Spleen (tissue), 11 donors: ENCODE measurements around the gene CSN2. TPM values are rescaled to one million over a fixed set of nuclear protein-coding genes. Genes with fewer than 3 reads are reported as not detected.

Experiments used
- DNase-seq: peaks from one replicate; pipeline ENCODE4 v3.0.0-alpha.2; 2020
- H3K27ac ChIP-seq, 8 donors: fragments of 200-600 bp; sonication (generic) in 7 of 8; 1 replicate in 4 of 8; 2 replicates in 4 of 8; pipeline versions ENCODE4 v1.5.0 to v1.8.0; 2016 to 2021; ENCODE audit warnings: inconsistent platforms in 4 of 8, mild to moderate bottlenecking in 4 of 8, moderate library complexity in 1 of 8
- H3K27me3 ChIP-seq, 7 donors: fragments of 200-600 bp; sonication (generic) in 6 of 7; replicated peaks in 1 of 7; 1 replicate in 4 of 7; 2 replicates in 3 of 7; pipeline versions ENCODE4 v1.5.0 to v1.8.0; 2016 to 2021; ENCODE audit warnings: inconsistent platforms in 3 of 7, mild to moderate bottlenecking in 1 of 7
- H3K36me3 ChIP-seq, 6 donors: fragments of 200-600 bp; sonication (generic) in 5 of 6; 1 replicate in 4 of 6; 2 replicates in 2 of 6; pipeline versions ENCODE4 v1.5.0 to v1.8.0; 2016 to 2021; ENCODE audit warnings: inconsistent platforms in 2 of 6
- H3K4me1 ChIP-seq, 6 donors: fragments of 200-600 bp; sonication (generic) in 5 of 6; 1 replicate in 3 of 6; 2 replicates in 3 of 6; pipeline versions ENCODE4 v1.5.0 to v1.8.0; 2016 to 2021; ENCODE audit warnings: inconsistent platforms in 3 of 6
- H3K4me3 ChIP-seq, 8 donors: fragments of 200-600 bp; sonication (generic) in 7 of 8; 1 replicate in 4 of 8; 2 replicates in 4 of 8; pipeline versions ENCODE4 v1.5.0 to v1.8.0; 2016 to 2021; ENCODE audit warnings: inconsistent platforms in 4 of 8, mild to moderate bottlenecking in 4 of 8, moderate library complexity in 2 of 8
- H3K9me3 ChIP-seq, 8 donors: fragments of 200-600 bp; sonication (generic) in 7 of 8; 1 replicate in 4 of 8; 2 replicates in 4 of 8; pipeline versions ENCODE4 v1.5.0 to v1.8.0; 2016 to 2021; ENCODE audit warnings: inconsistent platforms in 4 of 8
- POLR2A ChIP-seq, 3 donors: fragments of 450-650 bp; IDR thresholded peaks; one replicate each; pipeline ENCODE4 v1.5.1; 2017; ENCODE audit warnings: antibody characterized with exemption in 3 of 3, mild to moderate bottlenecking in 1 of 3
- POLR2AphosphoS5 ChIP-seq, 3 donors: sonication (generic); formaldehyde crosslinking; IDR thresholded peaks; one replicate each; pipeline ENCODE4 v1.5.1; 2017; ENCODE audit warnings: antibody characterized with exemption in 3 of 3
- WGBS, 5 donors: extraction: QIAGEN DNeasy Blood & Tissue Kit in 3 of 5; methylation state at CpG; one replicate each; pipeline versions ENCODE4 v1.1.5 to v1.1.7; 2013 to 2018; 5-methylcytosine and 5-hydroxymethylcytosine counted together
- intact Hi-C: fragments of 100-400 bp; cut with DNase I; formaldehyde crosslinking; loops from one replicate; pipeline ENCODE4 v1.15.0; 2023; ENCODE audit warnings: low total_unique reads
- polyA plus RNA-seq, 3 donors: library from polyadenylated mRNA; stranded (reverse); fragments of 200-250 nt; gene quantifications; one replicate each; pipeline ENCODE4 v1.2.1, GENCODE V29; 2013
- total RNA-seq, 7 donors: library from RNA; depleted of rRNA in 3 of 7; stranded (reverse); fragments of >200 nt in 3 of 7; fragmentation: NEBNext Ultra II Directional in 4 of 7; extraction: Animal tissue kit (Norgen Biotek cat#: 25700) in 4 of 7; gene quantifications; one replicate each; pipeline versions ENCODE4 v1.1.0 to v1.2.1, GENCODE V29; 2016 to 2021
- TF ChIP-seq, protein P1 (sequence below), 11 experiments: fragments of 200-600 bp in 7 of 11; fragments of 450-650 bp in 4 of 11; sonication (generic) in 4 of 11; IDR thresholded peaks in 8 of 11; conservative IDR thresholded peaks in 3 of 11; 1 replicate in 7 of 11; 2 replicates in 4 of 11; pipeline versions ENCODE4 v1.4.0 to v1.8.0; 2016 to 2021; ENCODE audit warnings: antibody characterized with exemption in 11 of 11, inconsistent platforms in 4 of 11, mild to moderate bottlenecking in 1 of 11
- donor health status: healthy with polysubstance abuse.
- donor health status: DM: no; HTN: no; CAD: no; lungs with moderate emphysema.
- donor health status: DM: no; HTN: no; CAD: no.
- donor health status: Bipolar disorder and iron deficiency.
- donor health status: healthy.
- donor health status: DM: no; HTN: no; CAD: no.
- donor health status: DM: yes; HTN: yes; CAD: no.

Gene CSN2
- total and polyA plus RNA-seq, 10 donors = not detected

DNA sequence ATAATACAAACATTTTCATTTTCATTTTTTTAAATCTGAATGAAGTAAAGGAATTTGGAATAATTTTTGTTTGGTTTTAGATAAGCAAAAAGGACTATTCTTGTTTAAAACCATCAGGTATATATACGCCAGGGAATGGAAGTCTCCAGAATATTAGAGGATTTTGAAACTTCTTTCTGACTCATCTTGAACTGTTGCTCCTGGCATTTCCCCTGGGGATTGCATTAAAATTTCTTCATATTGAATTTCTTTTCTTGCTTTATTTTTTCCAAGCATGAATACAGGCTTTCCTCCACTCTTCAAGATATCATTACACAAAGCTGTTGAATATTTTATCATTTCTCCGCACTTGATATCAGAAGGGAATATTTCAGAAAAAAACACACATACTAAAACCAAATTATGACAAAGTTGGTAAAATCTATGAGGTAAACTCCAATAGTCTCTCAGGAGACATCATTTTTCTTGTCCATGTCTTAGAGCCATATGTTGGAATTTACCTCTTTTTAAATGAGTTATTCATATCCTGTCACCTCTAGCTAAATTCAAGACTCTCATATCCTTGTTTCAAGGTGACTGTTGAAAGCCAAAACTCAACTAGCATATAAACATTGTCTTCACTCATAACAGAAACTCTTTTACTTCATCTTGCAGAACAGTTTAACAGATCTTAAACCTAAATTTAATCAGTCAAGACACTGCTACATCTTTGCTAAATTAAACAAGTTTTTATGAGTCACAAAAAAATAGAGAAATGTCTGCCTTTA is 55.3 kb downstream of the CSN2 start:
- intact Hi-C loops = no loop called here
- Histone ChIP-seq H3K27me3 (no peaks in the 10 kb centered on the region), H3K9me3 (no peaks in the 10 kb centered on the region), H3K4me1 (no peaks in the 10 kb centered on the region), H3K36me3 (no peaks in the 10 kb centered on the region), H3K27ac (no peak overlapping the region), H3K4me3 (no peak overlapping the region)
- WGBS, 5 donors = 72 to 90% (median 81%) methylated on average over 2 of the region's 2 CpGs
- TF ChIP-seq, protein P1, sequence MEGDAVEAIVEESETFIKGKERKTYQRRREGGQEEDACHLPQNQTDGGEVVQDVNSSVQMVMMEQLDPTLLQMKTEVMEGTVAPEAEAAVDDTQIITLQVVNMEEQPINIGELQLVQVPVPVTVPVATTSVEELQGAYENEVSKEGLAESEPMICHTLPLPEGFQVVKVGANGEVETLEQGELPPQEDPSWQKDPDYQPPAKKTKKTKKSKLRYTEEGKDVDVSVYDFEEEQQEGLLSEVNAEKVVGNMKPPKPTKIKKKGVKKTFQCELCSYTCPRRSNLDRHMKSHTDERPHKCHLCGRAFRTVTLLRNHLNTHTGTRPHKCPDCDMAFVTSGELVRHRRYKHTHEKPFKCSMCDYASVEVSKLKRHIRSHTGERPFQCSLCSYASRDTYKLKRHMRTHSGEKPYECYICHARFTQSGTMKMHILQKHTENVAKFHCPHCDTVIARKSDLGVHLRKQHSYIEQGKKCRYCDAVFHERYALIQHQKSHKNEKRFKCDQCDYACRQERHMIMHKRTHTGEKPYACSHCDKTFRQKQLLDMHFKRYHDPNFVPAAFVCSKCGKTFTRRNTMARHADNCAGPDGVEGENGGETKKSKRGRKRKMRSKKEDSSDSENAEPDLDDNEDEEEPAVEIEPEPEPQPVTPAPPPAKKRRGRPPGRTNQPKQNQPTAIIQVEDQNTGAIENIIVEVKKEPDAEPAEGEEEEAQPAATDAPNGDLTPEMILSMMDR (IDR thresholded peaks at IDR 0.05 in 8 of 11, conservative IDR thresholded peaks at IDR 0.05 in 3 of 11) = no peak
- TF ChIP-seq POLR2A (IDR thresholded peaks at IDR 0.05) (no peak), POLR2AphosphoS5 (IDR thresholded peaks at IDR 0.05) (no peak)
- no peak for DNase-seq

DNA sequence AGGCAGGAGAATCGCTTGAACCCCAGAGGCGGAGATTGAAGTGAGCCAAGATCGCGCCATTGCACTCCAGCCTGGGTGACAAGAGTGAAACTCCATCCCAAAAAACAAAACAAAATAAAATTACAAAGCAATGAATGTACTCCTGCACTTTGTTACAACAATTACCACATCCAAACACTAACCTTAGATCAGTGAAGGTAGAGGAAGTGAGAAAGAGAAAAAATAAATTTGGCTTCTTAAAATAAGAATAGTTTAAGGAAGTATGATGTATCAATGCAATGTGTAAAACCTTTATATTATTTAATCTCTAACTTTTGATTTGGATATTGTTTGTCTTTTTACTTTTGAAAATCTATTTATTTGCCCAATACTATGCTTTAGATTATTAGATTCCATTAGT is 56.3 kb downstream of the CSN2 start:
- H3K9me3 ChIP-seq = no peaks in the 10 kb centered on the region
- no peaks in the 10 kb centered on the region for H3K36me3 ChIP-seq
- H3K27ac ChIP-seq = no peak overlapping the region
- no peaks in the 10 kb centered on the region for H3K4me1 ChIP-seq
- H3K27me3 ChIP-seq = no peaks in the 10 kb centered on the region
- intact Hi-C loops = no loop called here
- DNase-seq = no peak
- TF ChIP-seq POLR2AphosphoS5 (IDR thresholded peaks at IDR 0.05) (no peak), POLR2A (IDR thresholded peaks at IDR 0.05) (no peak)
- TF ChIP-seq, protein P1 (IDR thresholded peaks at IDR 0.05 in 8 of 11, conservative IDR thresholded peaks at IDR 0.05 in 3 of 11) = no peak
- WGBS, 5 donors = 91 to 99% (median 96%) methylated on average over 4 of the region's 4 CpGs
- H3K4me3 ChIP-seq = no peak overlapping the region

DNA sequence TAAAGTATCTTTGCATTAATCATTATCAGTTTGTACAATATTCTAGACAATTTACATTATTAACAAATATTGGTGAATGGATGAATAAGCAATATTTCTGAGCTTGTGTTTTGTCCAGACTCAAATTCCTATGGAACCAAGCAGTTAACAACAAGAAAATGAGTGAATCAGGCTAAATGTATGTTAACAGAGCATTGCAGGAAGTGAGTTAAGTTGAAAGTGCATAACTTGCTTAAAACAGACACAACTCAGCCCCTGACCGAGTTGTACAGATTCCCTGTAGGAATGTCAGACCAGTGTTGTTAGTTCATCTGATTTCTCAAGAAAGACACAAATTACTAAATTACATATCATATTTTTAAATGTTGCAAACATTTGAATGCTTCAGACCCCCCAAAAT is 58.4 kb downstream of the CSN2 start:
- H3K4me1 ChIP-seq = no peaks in the 10 kb centered on the region
- H3K4me3 ChIP-seq = no peak overlapping the region
- H3K9me3 ChIP-seq = no peaks in the 10 kb centered on the region
- no peak overlapping the region for H3K27ac ChIP-seq
- no peaks in the 10 kb centered on the region for H3K36me3 ChIP-seq
- 41 to 62% (median 48%) methylated on average over 1 of the region's 1 CpG for WGBS, 5 donors
- H3K27me3 ChIP-seq = no peaks in the 10 kb centered on the region
- TF ChIP-seq, protein P1 (IDR thresholded peaks at IDR 0.05 in 8 of 11, conservative IDR thresholded peaks at IDR 0.05 in 3 of 11) = no peak
- no peak for TF ChIP-seq POLR2AphosphoS5 (IDR thresholded peaks at IDR 0.05)
- no peak for TF ChIP-seq POLR2A (IDR thresholded peaks at IDR 0.05)
- no peak for DNase-seq
- intact Hi-C loops = no loop called here

Other genes with a start within 250 kb of the CSN2 start
- gene SULT1B1, start 205.1 kb downstream of the CSN2 start, total RNA-seq = 10 to 100 TPM; 14.4 to 53.1 (median 33.4) TPM
- 1 to 10 TPM; 1.1 to 4.3 (median 1.4) TPM for gene SULT1B1, start 205.1 kb downstream of the CSN2 start, polyA plus RNA-seq
- not detected for gene SULT1E1, start 105.6 kb downstream of the CSN2 start, total RNA-seq
- gene SULT1E1, start 105.6 kb downstream of the CSN2 start, polyA plus RNA-seq = not detected
- not detected for gene CSN1S1, start 34.7 kb downstream of the CSN2 start, total RNA-seq
- gene CSN1S1, start 34.7 kb downstream of the CSN2 start, polyA plus RNA-seq = not detected
- not detected for gene STATH, start 30.2 kb upstream of the CSN2 start, total RNA-seq
- gene STATH, start 30.2 kb upstream of the CSN2 start, polyA plus RNA-seq = not detected
- not detected for gene HTN3, start 62.7 kb upstream of the CSN2 start, total RNA-seq
- not detected for gene HTN3, start 62.7 kb upstream of the CSN2 start, polyA plus RNA-seq
- gene HTN1, start 84.7 kb upstream of the CSN2 start, total RNA-seq = not detected
- not detected for gene HTN1, start 84.7 kb upstream of the CSN2 start, polyA plus RNA-seq
- not detected for gene PRR27, start 188.5 kb upstream of the CSN2 start, total RNA-seq
- gene PRR27, start 188.5 kb upstream of the CSN2 start, polyA plus RNA-seq = not detected
- gene ODAM, start 230.0 kb upstream of the CSN2 start, total RNA-seq = not detected
- gene ODAM, start 230.0 kb upstream of the CSN2 start, polyA plus RNA-seq = 1 to 10 TPM in 1 of 3 donors, under 1 TPM in 1, not detected in 1; 0.22 to 2.0 TPM